Activated CD4-positive, alpha-beta T cell treated with anti-CD3 and anti-CD28 coated beads, Interleukin-2, Interleukin-6, amounts not matched to agents 100 ng/mL and 50 ng/mL, durations not matched to agents 16 hours and 8 hours (primary cell): ENCODE measurements around the gene SSBP2.

Source experiments
- DNase-seq: peaks from one replicate; pipeline ENCODE4 v3.0.0-alpha.2; 2020

SSBP2 gene

GRCh38 chr5:81420039-81420667 lies 330.7 kb downstream of the SSBP2 start:
- DNase-seq = peak; percentile 88

- DNase-seq = no peak
Observed at GRCh38 chr5:81418606-81419005, 332.3 kb downstream of the SSBP2 start.

DNA sequence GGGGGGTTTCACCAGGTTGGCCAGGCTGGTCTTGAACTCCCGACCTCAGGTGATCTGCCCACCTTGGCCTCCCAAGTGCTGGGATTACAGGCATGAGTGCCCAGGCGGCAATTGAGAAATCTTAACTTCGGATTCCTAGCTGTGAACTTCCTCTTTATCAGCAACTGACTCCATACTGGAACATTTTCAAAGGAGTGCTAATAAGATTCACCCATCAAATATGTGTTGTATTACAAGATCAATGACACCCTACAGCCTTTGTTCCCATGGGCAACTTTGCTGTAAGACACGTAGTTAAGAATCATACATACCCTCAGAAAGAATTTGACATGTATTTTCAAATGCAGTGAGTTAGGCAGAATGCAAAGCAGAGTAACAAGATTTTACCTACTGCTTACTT lies 333.8 kb downstream of the SSBP2 start:
- no peak for DNase-seq

DNA sequence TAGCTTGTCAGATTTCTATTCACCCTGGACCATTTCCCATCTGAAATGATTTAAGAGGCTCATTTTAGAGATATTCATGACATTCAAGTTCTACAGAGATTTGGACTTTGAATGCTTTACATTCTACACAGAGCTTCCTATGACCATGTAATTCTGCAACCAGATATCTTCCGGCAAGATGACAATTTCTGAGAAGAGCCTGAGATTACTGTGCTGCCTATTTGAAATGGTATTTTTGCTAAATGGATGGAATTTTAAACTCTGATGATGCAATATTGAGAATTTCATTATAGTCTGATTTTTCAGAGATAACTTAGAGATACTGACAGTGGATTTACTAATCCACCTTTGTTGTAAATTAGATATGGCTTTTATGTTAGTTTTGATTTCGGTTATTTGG lies 341.0 kb downstream of the SSBP2 start:
- peak; percentile 74 for DNase-seq

DNA sequence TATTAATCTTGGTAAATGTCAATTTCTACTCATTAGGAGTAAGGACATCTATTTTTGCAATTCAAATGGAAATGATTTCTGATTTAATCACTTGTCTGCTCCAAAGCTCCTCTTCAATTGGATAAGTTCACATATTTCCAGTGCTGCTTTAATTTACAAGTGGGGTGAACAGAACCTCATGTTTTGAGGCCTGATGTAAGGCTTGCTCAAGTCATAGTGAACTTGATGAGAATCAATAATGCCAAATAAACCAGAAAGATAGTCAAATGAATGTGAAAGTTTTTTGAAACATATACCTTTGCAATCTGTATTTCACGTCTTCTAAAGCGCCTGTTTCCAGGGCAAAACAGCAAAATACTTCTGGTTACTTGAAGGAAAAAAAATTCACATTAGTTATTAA lies 341.5 kb downstream of the SSBP2 start:
- no peak for DNase-seq

GRCh38 chr5:81408496-81408895 lies 342.4 kb downstream of the SSBP2 start:
- DNase-seq = no peak

DNA sequence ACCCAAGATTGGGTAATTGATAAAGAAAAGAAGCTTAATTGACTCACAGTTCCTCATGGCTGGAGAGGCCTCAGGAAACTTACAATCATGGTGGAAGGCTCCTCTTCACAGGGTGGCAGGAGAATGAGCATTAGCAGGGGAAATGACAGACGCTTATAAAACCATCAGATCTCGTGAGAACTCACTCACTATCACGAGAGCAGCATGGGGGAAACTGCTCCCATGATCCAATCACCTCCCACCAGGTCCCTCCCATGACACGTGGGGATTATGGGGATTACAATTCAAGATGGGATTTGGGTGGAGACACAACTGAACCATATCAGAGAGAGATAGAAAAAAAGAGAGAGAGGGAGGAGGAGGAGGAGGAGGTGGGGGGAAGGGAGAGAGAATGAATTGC lies 343.1 kb downstream of the SSBP2 start:
- DNase-seq = peak; percentile 31

DNA sequence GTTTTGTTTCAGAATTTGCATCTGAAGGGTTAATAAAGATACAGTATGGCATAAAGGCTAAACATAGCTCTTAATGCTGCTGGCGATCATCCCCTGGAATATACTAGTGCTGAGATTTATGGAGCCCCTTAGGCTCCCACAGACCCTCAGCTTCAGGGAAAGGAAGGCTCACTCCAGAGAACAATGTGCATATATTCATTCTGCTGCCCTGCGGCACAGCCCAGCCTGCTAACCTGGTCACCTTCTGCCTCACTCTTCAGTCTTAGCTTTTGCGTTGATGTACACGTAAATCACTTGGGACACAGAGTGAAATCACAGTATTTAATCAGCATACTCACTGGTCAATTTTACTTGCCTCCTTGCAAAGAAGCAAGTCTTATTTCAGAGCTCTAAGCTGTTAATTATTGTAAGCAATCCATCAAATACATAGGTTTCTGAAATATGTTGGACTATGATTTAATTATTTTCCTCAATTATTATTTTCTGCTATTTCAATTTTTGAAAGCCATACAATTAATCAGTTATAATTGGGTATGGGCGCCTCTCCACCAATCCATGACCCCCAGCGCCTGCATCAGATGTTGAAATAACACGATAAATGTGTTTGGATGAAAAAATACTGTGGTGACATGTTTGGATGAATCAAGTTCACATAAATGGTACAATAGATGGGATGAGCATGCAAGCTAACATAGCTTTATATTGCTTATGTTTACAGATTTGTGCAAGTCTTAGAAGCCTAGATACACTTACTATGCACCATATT lies 345.6 kb downstream of the SSBP2 start:
- no peak for DNase-seq

DNA sequence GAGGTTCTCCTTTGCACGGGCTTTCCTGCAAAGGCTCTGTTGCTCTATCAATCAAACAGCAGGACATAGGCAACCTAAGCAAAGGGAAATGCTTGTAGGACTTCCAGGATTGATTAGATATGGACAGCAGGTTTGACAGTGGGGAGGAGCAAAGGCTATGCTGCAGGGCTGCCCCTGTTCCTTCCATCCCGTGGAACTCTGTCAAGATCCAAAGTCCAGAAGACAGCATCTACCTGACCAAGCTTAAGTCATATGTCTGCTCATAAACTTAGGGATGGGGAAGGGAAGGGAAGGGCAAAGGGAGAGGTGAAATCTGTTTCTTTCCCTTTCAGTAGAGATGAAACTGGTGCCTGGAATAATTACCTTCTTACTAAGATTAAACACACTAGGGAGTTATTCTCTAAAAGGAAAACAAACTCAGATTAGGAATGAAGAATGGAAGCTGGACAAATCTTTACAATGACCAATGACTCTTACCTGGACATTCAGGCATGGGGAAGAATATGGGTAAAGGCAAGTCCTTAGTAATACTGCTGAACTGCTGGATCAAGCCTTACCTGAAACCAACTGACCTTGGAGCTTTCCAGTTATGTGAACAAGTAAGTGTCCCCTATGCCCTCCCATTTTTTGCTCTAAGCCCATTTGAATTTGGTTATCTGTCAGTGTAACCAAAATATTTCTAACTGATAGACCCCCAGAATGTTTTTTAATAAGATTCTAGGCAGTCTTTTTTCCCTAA lies 348.5 kb downstream of the SSBP2 start:
- DNase-seq = no peak

DNA sequence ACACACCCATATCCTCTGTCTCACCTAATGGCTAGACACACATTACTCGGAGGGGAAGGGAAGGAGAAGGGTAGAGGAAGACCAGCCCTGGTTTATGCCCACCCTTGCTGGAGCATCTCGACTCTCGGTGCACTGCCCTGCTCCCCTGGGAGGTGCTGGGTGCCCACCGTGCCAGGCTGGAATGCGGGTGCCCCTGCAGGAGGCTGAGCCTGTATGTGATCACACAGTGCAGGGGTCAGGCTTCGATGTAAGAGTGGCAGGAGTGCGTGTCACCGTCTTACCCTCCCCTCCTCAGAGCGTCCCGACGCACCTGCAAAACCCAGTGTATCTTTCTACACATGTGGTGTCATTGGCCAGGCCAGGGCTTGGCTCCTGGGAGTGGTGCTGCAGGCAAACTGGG lies 349.6 kb downstream of the SSBP2 start:
- DNase-seq = no peak

- DNase-seq = no peak
Observed at GRCh38 chr5:81400375-81400774, 350.5 kb downstream of the SSBP2 start.

DNA sequence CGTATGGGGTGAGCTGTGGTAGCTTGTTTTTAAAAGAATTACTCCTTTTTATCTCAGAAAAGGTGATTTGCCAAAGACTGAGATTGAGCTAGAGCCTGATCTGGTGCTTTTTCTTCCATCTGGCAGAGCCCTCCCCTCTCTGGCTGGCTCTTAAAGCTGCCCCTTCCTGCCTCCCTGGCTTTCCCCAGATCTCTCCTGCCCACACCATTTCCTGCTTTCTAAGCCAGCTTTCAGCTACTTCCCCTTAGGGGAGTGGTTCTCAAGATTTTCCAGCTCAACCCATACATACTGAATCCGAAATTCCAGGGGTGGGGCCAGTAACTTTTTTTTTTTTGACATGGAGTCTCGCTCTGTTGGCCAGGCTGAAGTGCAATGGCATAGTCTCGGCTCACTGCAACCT lies 352.2 kb downstream of the SSBP2 start:
- no peak for DNase-seq

DNA sequence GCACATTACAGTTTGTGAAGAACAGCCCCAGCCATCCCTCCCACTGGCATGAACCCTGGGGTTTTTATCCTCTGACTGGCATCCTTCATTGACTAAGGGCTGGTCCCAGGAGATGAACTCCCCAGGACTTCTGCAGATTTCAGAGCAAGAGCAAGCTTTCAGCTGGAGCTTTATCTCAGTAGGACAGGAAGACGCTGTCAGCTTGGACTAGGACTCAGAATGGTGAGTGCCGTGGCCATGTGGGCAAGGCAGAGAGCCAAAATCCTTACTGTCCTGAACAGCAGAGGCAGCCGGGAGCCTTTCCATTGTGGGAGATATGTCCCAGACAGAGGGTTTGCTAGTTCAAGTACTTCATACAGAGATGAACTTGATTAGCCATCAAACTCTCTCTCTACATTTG lies 353.7 kb downstream of the SSBP2 start:
- no peak for DNase-seq

DNA sequence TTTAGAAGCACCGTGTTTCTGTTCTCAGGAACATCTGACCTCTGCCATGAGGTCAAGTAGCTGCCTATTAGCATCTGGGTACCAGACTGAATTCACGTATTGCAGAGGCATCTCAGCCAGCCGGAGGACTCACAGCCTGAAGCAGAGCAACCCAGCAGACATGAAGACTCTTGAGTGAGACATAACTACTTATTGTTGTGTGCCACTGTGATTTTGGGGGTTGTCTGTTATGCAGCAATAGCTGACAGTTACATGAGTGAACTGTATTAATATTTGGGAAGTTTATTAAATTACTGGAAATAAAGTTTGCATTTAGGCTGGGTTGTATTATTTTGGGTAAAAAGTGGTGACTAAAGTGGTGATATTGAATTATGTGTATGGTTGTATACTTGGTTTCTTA lies 355.6 kb downstream of the SSBP2 start:
- DNase-seq = no peak

DNA sequence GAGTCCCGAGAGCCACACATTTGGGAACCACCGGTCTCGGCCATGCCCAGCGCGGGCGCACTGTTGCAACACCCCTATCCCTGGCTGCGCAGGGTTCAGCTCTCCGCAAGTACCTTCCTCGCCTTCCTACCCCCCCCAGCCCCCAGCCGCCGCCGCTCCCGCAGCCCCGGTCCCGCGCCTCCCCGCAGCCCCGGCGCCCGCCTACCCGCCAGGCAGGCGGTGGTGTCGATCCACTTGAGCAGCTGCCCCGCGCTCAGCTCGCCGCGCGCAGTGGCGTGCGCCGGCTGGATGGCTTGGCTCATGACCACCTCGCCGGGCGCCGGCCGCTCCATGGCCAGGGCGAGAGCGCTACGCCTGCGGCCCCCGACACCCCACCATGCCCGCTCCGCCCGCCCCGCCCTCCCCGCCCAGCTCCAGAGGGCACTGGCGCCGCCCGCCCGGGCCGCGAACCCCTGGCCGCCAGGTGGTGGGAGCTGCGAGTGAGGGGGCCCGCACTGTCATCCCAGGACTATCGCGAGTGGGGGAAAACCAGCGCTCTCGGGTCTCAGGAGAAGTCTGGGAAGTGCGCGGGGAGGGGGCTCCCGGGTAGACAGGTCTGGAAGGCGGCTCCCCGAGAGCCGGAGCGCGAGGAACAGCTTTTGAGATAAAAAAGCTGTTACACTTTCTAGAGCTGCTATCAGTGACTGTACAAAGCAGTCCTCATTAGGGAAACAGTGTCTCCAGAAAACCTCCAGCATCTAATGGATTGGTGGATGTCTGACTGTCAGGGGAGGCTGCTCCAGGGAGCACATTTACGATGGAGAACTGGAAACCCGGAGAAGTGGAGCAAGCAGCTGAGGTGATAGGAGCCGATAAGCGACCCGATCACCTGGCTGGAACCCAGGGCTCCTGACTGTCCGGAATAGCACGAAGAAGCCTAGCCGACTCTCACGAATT lies 356.8 kb downstream of the SSBP2 start, which contains the start of gene ACOT12:
Gene ACOT12, minus strand, starts transcription at position 352 of the 936 bp plus-strand sequence. Its CDS starts 20 bp downstream, at position 332.
- peak; percentile 19 for DNase-seq

DNA sequence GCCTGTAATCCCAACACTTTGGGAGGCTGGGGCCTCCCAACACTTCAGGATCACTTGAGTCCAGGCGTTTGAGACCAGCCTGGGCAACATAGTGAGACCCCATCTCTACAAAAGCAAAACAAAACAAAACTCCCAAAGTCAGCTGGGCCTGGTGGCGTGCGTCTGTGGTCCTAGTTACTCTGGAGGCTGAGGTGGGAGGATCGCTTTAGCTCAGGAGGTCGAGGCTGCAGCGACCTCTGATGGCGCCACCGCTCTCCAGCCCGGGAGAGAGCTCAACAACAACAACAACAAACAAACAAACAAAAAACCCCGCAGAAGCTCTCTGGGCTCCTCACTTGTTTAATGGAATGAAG lies 357.5 kb downstream of the SSBP2 start:
- DNase-seq = no peak

GRCh38 chr5:81389025-81389424 lies 361.9 kb downstream of the SSBP2 start:
- no peak for DNase-seq

- DNase-seq = no peak
Observed at GRCh38 chr5:81388169-81388568, 362.7 kb downstream of the SSBP2 start.

- DNase-seq = no peak
Observed at GRCh38 chr5:81383867-81384266, 367.0 kb downstream of the SSBP2 start.

DNA sequence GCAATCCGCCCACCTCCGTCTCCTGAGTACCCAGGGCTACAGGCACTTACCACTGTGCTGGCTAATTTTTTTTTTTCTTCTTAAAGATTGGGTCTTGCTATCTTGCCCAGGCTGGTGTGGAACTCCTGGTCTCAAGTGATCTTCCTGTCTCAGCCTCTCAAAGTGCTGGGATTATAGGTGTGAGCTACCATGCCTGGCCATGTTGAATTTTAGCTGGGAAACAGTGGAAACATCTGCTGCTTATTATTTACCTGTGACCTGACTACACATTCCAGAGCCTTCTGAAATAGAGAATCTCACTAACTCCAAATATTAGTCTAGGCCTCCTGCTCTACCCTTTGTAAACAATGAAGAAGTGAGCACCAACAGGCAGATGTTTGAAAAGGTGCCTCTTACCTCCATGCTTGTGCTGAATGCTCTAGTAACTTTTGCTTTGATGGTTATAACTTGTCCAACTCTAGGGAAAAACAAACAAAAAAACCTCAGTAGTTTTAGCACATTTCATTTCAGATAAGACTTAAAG lies 379.5 kb downstream of the SSBP2 start:
- DNase-seq = no peak

DNA sequence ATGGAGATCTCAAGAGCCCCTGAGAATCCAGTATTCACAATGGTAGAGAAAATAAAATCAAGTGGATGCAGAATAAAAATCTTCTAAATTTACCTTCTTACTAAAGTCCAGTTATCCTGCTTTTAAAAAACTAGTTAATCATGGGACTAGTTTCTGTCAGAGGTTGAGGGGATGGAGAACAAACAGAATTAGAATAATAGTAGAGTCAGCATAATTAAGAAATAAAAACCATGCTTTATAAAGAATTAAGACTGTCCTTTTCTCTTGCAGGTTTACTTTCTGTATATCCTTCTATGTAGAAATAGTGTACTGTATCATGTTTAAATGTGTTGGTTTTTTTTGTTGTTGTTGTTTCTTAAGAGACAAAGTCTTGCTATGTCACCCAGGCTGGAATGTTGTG lies 380.0 kb downstream of the SSBP2 start:
- DNase-seq = no peak

GRCh38 chr5:81365541-81365940 lies 385.4 kb downstream of the SSBP2 start:
- no peak for DNase-seq
